Measurements from ENCODE around the gene ASB8. TPM values are rescaled to one million over a fixed set of nuclear protein-coding genes. Genes with fewer than 3 reads are reported as not detected.

The ASB8 gene
- total RNA-seq, 3 donors from 2014 or later (not counting 1 experiment from before 2014, with no cell fraction given) = 62.9 to 73.8 (median 71.3) TPM

DNA sequence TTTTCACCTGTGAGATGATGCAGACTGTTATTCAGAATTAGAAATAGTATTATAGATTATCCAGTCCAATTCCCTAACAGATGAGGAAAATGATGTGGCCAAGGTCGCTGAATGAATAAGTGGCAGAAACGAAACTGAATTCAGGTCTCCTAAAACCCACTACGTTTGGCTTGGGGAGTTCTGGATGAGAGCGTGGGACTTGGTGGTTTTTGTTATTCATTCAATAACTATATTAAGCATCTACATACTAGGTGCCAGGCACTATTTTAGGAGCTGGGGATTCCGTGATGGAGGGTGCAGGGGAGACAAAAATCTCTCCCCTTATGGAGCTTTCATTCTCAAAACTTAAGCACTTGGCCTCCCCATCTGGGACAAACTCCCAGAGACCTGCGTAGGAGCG lies 25.3 kb upstream of the ASB8 start:
- 0% methylated on average over 4 of the region's 7 CpGs for WGBS (ENCODE audit: insufficient coverage)
- no peak for TF ChIP-seq CTCF (IDR thresholded peaks at IDR 0.05)

DNA sequence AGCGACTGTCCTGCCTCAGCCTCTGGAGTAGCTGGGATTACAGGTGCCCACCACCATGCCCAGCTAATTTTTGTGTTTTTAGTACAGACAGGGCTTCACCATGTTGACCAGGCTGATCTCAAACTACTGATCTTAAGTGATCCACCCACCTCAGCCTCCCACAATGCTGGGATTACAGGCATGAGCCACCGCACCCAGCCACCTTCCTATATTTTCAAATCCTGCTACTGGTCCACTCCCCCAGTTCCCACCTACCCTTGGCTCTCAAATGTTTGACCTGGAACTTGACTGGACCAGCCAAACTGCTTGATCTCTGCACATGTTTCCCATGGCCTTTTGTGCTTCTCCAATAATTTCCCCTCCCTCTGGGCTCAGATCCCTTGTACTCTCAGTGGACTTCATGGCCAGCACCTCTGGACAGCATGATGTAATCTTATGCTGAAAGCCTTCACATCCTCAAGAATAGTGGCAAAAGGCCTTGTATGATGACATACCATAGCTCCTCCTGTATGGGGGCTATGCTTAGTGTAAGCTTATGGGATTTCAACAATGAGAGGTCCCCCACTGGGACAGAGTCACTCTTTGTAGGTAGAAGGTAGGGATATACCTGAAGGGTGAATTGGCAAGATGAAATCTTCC lies 23.7 kb upstream of the ASB8 start:
- Mint-ChIP-seq H3K36me3 (no peaks in the 10 kb centered on the region), H3K27me3 (ENCODE audit: low read depth in 2 of 2) (peaks cover 49 to 59% of the 10 kb centered on the region in 2 donors), H3K4me3 (no peak overlapping the region), H3K4me1 (peaks cover 18 to 23% of the 10 kb centered on the region in 2 donors), H3K27ac (no peak overlapping the region), H3K9me3 (no peaks in the 10 kb centered on the region)
- Histone ChIP-seq H3K9me3 (ENCODE audit: control insufficient read depth, insufficient read depth, low read length) (no peaks in the 10 kb centered on the region), H3K27me3 (ENCODE audit: control insufficient read depth, insufficient read depth, low read length) (peaks cover 32% of the 10 kb centered on the region), H3K36me3 (ENCODE audit: control insufficient read depth, insufficient read depth, low read length) (no peaks in the 10 kb centered on the region), H3K27ac (ENCODE audit: low read length) (no peak overlapping the region), H3K4me1 (ENCODE audit: control insufficient read depth, insufficient read depth, low read length) (peaks cover 18% of the 10 kb centered on the region), H3K4me3 (ENCODE audit: low read length) (no peak overlapping the region)
- DNase-seq = no peak
- intact Hi-C loops (cut with micrococcal nuclease) = loop anchor here (10.0 kb wide), 1 partner anchor 274 kb away; no protein-coding TSS in a partner anchor
- no peak for ATAC-seq
- no peak for TF ChIP-seq CTCF (IDR thresholded peaks at IDR 0.05)
- 89% methylated on average over 2 of the region's 2 CpGs for WGBS (ENCODE audit: insufficient coverage)

More for the DNA sequence above, 25.3 kb upstream of the ASB8 start:
- Mint-ChIP-seq H3K4me3 (peak overlapping the region; percentile 91), H3K9me3 (no peaks in the 10 kb centered on the region), H3K36me3 (no peaks in the 10 kb centered on the region), H3K27me3 (ENCODE audit: low read depth in 2 of 2) (peaks cover 51 to 53% of the 10 kb centered on the region in 2 donors), H3K27ac (peak overlapping the region; percentile 24 to 89), H3K4me1 (peaks cover 18 to 23% of the 10 kb centered on the region in 2 donors)
- Histone ChIP-seq H3K9me3 (ENCODE audit: control insufficient read depth, insufficient read depth, low read length) (no peaks in the 10 kb centered on the region), H3K4me1 (ENCODE audit: control insufficient read depth, insufficient read depth, low read length) (peaks cover 18% of the 10 kb centered on the region), H3K4me3 (ENCODE audit: low read length) (peak overlapping the region; percentile 66), H3K36me3 (ENCODE audit: control insufficient read depth, insufficient read depth, low read length) (no peaks in the 10 kb centered on the region), H3K27me3 (ENCODE audit: control insufficient read depth, insufficient read depth, low read length) (peaks cover 29% of the 10 kb centered on the region), H3K27ac (ENCODE audit: low read length) (no peak overlapping the region)
- ATAC-seq (no peak), DNase-seq (peak in 1 of 2 donors; percentile 36)
- intact Hi-C loops (cut with micrococcal nuclease) = loop anchor here (10.0 kb wide), 1 partner anchor 272 kb away; no protein-coding TSS in a partner anchor

GRCh38 chr12:48180424-48180823 lies 23.1 kb upstream of the ASB8 start:
- Mint-ChIP-seq H3K27ac (no peak overlapping the region), H3K9me3 (no peaks in the 10 kb centered on the region), H3K4me1 (peaks cover 18 to 23% of the 10 kb centered on the region in 2 donors), H3K27me3 (ENCODE audit: low read depth in 2 of 2) (peaks cover 43 to 53% of the 10 kb centered on the region in 2 donors), H3K36me3 (no peaks in the 10 kb centered on the region), H3K4me3 (no peak overlapping the region)
- 80% methylated on average over 1 of the region's 1 CpG for WGBS (ENCODE audit: insufficient coverage)
- no peak for DNase-seq
- H3K4me1 ChIP-seq (ENCODE audit: control insufficient read depth, insufficient read depth, low read length) = peaks cover 18% of the 10 kb centered on the region
- H3K9me3 ChIP-seq (ENCODE audit: control insufficient read depth, insufficient read depth, low read length) = no peaks in the 10 kb centered on the region
- no peak for TF ChIP-seq CTCF (IDR thresholded peaks at IDR 0.05)
- intact Hi-C loops (cut with micrococcal nuclease) = loop anchor here (10.0 kb wide), 1 partner anchor 274 kb away; no protein-coding TSS in a partner anchor
- no peak for ATAC-seq
- H3K27me3 ChIP-seq (ENCODE audit: control insufficient read depth, insufficient read depth, low read length) = peaks cover 30% of the 10 kb centered on the region
- no peak overlapping the region for H3K27ac ChIP-seq (ENCODE audit: low read length)
- H3K4me3 ChIP-seq (ENCODE audit: low read length) = no peak overlapping the region
- H3K36me3 ChIP-seq (ENCODE audit: control insufficient read depth, insufficient read depth, low read length) = no peaks in the 10 kb centered on the region

Measured in natural killer cell (primary cell).